IMR-90 (cell line): ENCODE data around the gene PRKCE.

Experiments used
- CEBPB ChIP-seq: IDR thresholded peaks from 2 replicates; pipeline ENCODE4 v1.6.1; 2012; ENCODE audit warnings: low read depth, low read length, improper control_type of control experiment
- RAD21 ChIP-seq: IDR thresholded peaks from 2 replicates; pipeline ENCODE4 v1.6.1; 2012; ENCODE audit warnings: low read length, improper control_type of control experiment
- USF2 ChIP-seq: fragments of 150-350 bp; IDR thresholded peaks from 2 replicates; pipeline ENCODE4 v1.6.1; 2017; ENCODE audit warnings: mild to moderate bottlenecking, antibody characterized with exemption, low read length, low read depth
- TF ChIP-seq, protein P1 (sequence below): conservative IDR thresholded peaks from 2 replicates; pipeline ENCODE4 v1.5.1; 2012; ENCODE audit warnings: mild to moderate bottlenecking, low read depth, low read length, improper control_type of control experiment

DNA sequence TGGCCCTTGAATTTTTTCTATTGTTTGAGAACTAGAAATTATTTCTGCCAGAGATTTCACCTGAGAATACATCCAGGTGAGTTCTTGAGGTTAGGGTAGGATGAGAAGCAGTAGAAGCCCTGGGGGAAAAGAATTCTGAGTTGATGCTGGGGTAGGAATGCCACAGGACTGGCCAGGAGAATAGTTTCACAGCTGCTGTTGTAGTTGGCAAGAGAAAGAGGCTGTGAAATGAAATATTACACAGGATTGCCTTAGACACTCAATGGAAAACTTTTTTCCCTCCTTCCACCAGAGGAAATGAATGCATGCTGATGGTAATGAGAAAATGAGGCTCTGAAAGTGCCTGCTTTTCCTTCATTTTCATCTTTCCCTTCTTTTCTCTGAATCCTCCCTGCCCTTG is 54.6 kb downstream of the PRKCE start:
- TF ChIP-seq, protein P1, sequence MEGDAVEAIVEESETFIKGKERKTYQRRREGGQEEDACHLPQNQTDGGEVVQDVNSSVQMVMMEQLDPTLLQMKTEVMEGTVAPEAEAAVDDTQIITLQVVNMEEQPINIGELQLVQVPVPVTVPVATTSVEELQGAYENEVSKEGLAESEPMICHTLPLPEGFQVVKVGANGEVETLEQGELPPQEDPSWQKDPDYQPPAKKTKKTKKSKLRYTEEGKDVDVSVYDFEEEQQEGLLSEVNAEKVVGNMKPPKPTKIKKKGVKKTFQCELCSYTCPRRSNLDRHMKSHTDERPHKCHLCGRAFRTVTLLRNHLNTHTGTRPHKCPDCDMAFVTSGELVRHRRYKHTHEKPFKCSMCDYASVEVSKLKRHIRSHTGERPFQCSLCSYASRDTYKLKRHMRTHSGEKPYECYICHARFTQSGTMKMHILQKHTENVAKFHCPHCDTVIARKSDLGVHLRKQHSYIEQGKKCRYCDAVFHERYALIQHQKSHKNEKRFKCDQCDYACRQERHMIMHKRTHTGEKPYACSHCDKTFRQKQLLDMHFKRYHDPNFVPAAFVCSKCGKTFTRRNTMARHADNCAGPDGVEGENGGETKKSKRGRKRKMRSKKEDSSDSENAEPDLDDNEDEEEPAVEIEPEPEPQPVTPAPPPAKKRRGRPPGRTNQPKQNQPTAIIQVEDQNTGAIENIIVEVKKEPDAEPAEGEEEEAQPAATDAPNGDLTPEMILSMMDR, result no peak
- TF ChIP-seq RAD21 (no peak), USF2 (no peak), CEBPB (no peak)
